GM12878 (cell line): ENCODE data around the gene FHL1. TPM values are rescaled to one million over a fixed set of nuclear protein-coding genes. Genes with fewer than 3 reads are reported as not detected.

Experiments used
- ATAC-seq: fragments of 200-7000 bp; cut with Tn5 transposase; 3 replicates; pipeline ENCODE4 v1.9.1; 2020; ENCODE audit warnings: mild to moderate bottlenecking, moderate library complexity
- BruUV-seq: library from RNA; stranded (reverse); fragments of 400-500 nt; replicated peaks from 2 replicates; lab custom pipeline; 2021; lab: Mats Ljungman, UMichigan
- CTCF ChIA-PET: fragments of 300-600 bp; sonication (Branson Sonifier 250); formaldehyde crosslinking; extraction: SDS; loops from one replicate; lab custom pipeline; 2021; ENCODE audit warnings: inconsistent platforms; lab: Yijun Ruan, JAX
- POLR2A ChIA-PET: fragments of 350-600 bp; formaldehyde crosslinking; extraction: SDS; loops from one replicate; lab custom pipeline; 2021; ENCODE audit warnings: inconsistent platforms; lab: Charles Lee
- RAD21 ChIA-PET: fragments of 300-600 bp; sonication (Branson Sonifier 250); formaldehyde crosslinking; loops from one replicate; lab custom pipeline; 2023; ENCODE audit warnings: antibody characterized with exemption; ENCODE audit not compliant: unreplicated experiment; lab: Charles Lee
- SMC1A ChIA-PET: fragments of 300-600 bp; sonication (Branson Sonifier 250); formaldehyde crosslinking; loops from one replicate; lab custom pipeline; 2023; ENCODE audit not compliant: unreplicated experiment, uncharacterized antibody; lab: Charles Lee
- DNase-seq: peaks from one replicate; pipeline ENCODE4 v3.0.0-alpha.2; 2011; ENCODE audit warnings: low read depth, low spot score
- FAIRE-seq: peaks from 3 replicates; lab custom pipeline; 2011; peaks lifted over from hg19 to GRCh38; lab: Jason Lieb, UNC
- H2AFZ ChIP-seq: 2 replicates; pipeline ENCODE4 v1.6.0; 2011; ENCODE audit warnings: low read depth, low read length, control low read depth; ENCODE audit not compliant: control insufficient read depth
- H3K27ac ChIP-seq: 2 replicates; pipeline ENCODE4 v1.5.1; 2011; ENCODE audit warnings: control low read depth; ENCODE audit not compliant: control insufficient read depth, insufficient read depth
- H3K27me3 ChIP-seq, 2 experiments: replicated peaks in 1 of 2; 2 replicates each; pipeline versions ENCODE4 v1.6.0 to v1.6.1; 2011; ENCODE audit warnings: low read length in 1 of 2; ENCODE audit not compliant: control insufficient read depth in 2 of 2, insufficient read depth in 2 of 2
- H3K36me3 ChIP-seq, 2 experiments: 2 replicates each; pipeline ENCODE4 v1.5.1; 2011; ENCODE audit warnings: low read length in 1 of 2; ENCODE audit not compliant: control insufficient read depth in 2 of 2, insufficient read depth in 2 of 2
- H3K4me1 ChIP-seq: 2 replicates; pipeline ENCODE4 v1.6.1; 2011; ENCODE audit warnings: mild to moderate bottlenecking, low read length, moderate library complexity, mixed read lengths; ENCODE audit not compliant: control insufficient read depth, insufficient read depth
- H3K4me2 ChIP-seq: 2 replicates; pipeline ENCODE4 v1.6.0; 2011; ENCODE audit warnings: control low read depth; ENCODE audit not compliant: control insufficient read depth, insufficient read depth
- H3K4me3 ChIP-seq: fragments of 200-600 bp; sonication (generic); 2 replicates; pipeline ENCODE4 v1.5.1; 2016
- H3K79me2 ChIP-seq: 2 replicates; pipeline ENCODE4 v1.6.0; 2011; ENCODE audit warnings: low read length; ENCODE audit not compliant: control insufficient read depth, insufficient read depth
- H3K9ac ChIP-seq: 2 replicates; pipeline ENCODE4 v1.8.0; 2011; ENCODE audit warnings: low read length, control low read depth, mixed read lengths; ENCODE audit not compliant: control insufficient read depth, insufficient read depth
- H3K9me3 ChIP-seq: replicated peaks from 3 replicates; pipeline ENCODE4 v1.5.1; 2011; ENCODE audit warnings: mild to moderate bottlenecking, low read length; ENCODE audit not compliant: control insufficient read depth, insufficient read depth
- H4K20me1 ChIP-seq: 2 replicates; pipeline ENCODE4 v1.6.0; 2011; ENCODE audit not compliant: control insufficient read depth, insufficient read depth
- BACH1 ChIP-seq: fragments of 450-650 bp; IDR thresholded peaks from 2 replicates; pipeline ENCODE4 v1.6.1; 2017; ENCODE audit warnings: mild to moderate bottlenecking, borderline replicate concordance
- BCL11A ChIP-seq: IDR thresholded peaks from 2 replicates; pipeline ENCODE4 v1.6.1; 2011; ENCODE audit warnings: low read depth, low read length
- CBX5 ChIP-seq: sonication (generic); IDR thresholded peaks from 2 replicates; pipeline ENCODE4 v1.6.1; 2016; ENCODE audit warnings: low read depth, moderate library complexity, mild to moderate bottlenecking, inconsistent platforms
- CEBPB ChIP-seq, 2 experiments: fragments of 150-350 bp in 1 of 2; IDR thresholded peaks; 2 replicates each; pipeline ENCODE4 v1.6.1; 2012 to 2014; ENCODE audit warnings: low read depth in 2 of 2, low read length in 2 of 2, borderline replicate concordance in 1 of 2, inconsistent platforms in 1 of 2
- ELK1 ChIP-seq: IDR thresholded peaks from 2 replicates; pipeline ENCODE4 v1.6.1; 2012; ENCODE audit warnings: low read depth, low read length, improper control_type of control experiment
- GABPA ChIP-seq: IDR thresholded peaks from 2 replicates; pipeline ENCODE4 v1.6.1; 2014; ENCODE audit warnings: antibody characterized with exemption, low read depth, mild to moderate bottlenecking, inconsistent platforms
- GATAD2B ChIP-seq: fragments of 450-650 bp; conservative IDR thresholded peaks from 2 replicates; pipeline ENCODE4 v1.6.1; 2017; ENCODE audit warnings: low read depth, mild to moderate bottlenecking, moderate library complexity
- NFXL1 ChIP-seq: fragments of 450-650 bp; IDR thresholded peaks from 2 replicates; pipeline ENCODE4 v1.6.1; 2017; ENCODE audit warnings: antibody characterized with exemption, mild to moderate bottlenecking, borderline replicate concordance
- NR2C1 ChIP-seq: fragments of 450-650 bp; IDR thresholded peaks from 2 replicates; pipeline ENCODE4 v1.6.1; 2017; ENCODE audit warnings: antibody characterized with exemption, mild to moderate bottlenecking, moderate library complexity
- SMARCA5 ChIP-seq: fragments of 450-650 bp; IDR thresholded peaks from 2 replicates; pipeline ENCODE4 v1.6.1; 2017; ENCODE audit warnings: mild to moderate bottlenecking
- SRF ChIP-seq, 2 experiments: IDR thresholded peaks; 2 replicates each; pipeline ENCODE4 v1.6.1; 2011; ENCODE audit warnings: low read depth in 2 of 2, low read length in 2 of 2, mild to moderate bottlenecking in 1 of 2, moderate library complexity in 1 of 2
- TBL1XR1 ChIP-seq: IDR thresholded peaks from 2 replicates; pipeline ENCODE4 v1.6.1; 2012; ENCODE audit warnings: low read depth, low read length, improper control_type of control experiment
- TCF12 ChIP-seq: IDR thresholded peaks from 2 replicates; pipeline ENCODE4 v1.6.1; 2011; ENCODE audit warnings: low read depth, mild to moderate bottlenecking, low read length
- ZNF207 ChIP-seq: fragments of 450-650 bp; IDR thresholded peaks from 2 replicates; pipeline ENCODE4 v1.6.1; 2014; ENCODE audit warnings: antibody characterized with exemption, mild to moderate bottlenecking, borderline replicate concordance
- WGBS: methylation state at CpG from one replicate; pipeline ENCODE4 v1.1.6; 2016; ENCODE audit warnings: low lambda C conversion rate; ENCODE audit not compliant: insufficient replicate concordance, insufficient coverage; ENCODE audit errors: missing lambda C conversion rate; 5-methylcytosine and 5-hydroxymethylcytosine counted together
- in situ Hi-C: fragments of 300-500 bp; cut with MboI; formaldehyde crosslinking; loops from 9 replicates; pipeline ENCODE4 v1.14.3; 2018; ENCODE audit warnings: mixed read lengths
- intact Hi-C: fragments of 100-400 bp; cut with micrococcal nuclease; formaldehyde crosslinking; loops from one replicate; pipeline ENCODE4 v1.14.2; 2022; ENCODE audit not compliant: unreplicated experiment
- polyA plus RNA-seq, 11 experiments: library from polyadenylated mRNA; depleted of rRNA in 4 of 11; unstranded in 6 of 11; stranded (reverse) in 5 of 11; fragments of >200 nt; fragmentation: Nextera tagmentation in 4 of 11; fragmentation: Illumina TruSeq in 1 of 11; extraction: Ambion mirVana in 4 of 11; extraction: Trizol in 1 of 11; gene quantifications; 1 replicate in 1 of 11; 2 replicates in 10 of 11; pipeline versions ENCODE4 v1.2.1 to v1.2.3, GENCODE V29; 2011 to 2016; ENCODE audit warnings: inconsistent platforms in 2 of 11, missing spikeins in 2 of 11, low read depth in 1 of 11
- total RNA-seq, 4 experiments: library from RNA; depleted of rRNA in 3 of 4; stranded (reverse); fragments of >200 nt in 3 of 4; fragmentation: Illumina TruSeq in 1 of 4; extraction: Trizol in 1 of 4; gene quantifications; 2 replicates each; pipeline versions ENCODE4 v1.2.1 to v1.2.3, GENCODE V29; 2013 to 2021
- TF ChIP-seq, protein P1 (sequence below): IDR thresholded peaks from 2 replicates; pipeline ENCODE4 v1.6.1; 2011; ENCODE audit warnings: mild to moderate bottlenecking, low read depth, low read length, moderate library complexity; ENCODE audit not compliant: insufficient replicate concordance
- TF ChIP-seq, protein P2 (sequence below): IDR thresholded peaks from 2 replicates; pipeline ENCODE4 v1.6.1; 2012; ENCODE audit warnings: low read depth, low read length, improper control_type of control experiment

FHL1 gene
- total and polyA plus RNA-seq, 10 of the 15 experiments (the other 5 are each of a cell fraction or from before 2014, with no cell fraction given) = 0.13 to 0.59 (median 0.34) TPM; not detected in 1

GRCh38 chrX:136214551-136214950, 67.2 kb downstream of the FHL1 start (continued):
- TF ChIP-seq ELK1 = no peak
- no peak for TF ChIP-seq ZNF207
- no peak for TF ChIP-seq GABPA
- TF ChIP-seq, all 136 proteins: peak for 0

DNA sequence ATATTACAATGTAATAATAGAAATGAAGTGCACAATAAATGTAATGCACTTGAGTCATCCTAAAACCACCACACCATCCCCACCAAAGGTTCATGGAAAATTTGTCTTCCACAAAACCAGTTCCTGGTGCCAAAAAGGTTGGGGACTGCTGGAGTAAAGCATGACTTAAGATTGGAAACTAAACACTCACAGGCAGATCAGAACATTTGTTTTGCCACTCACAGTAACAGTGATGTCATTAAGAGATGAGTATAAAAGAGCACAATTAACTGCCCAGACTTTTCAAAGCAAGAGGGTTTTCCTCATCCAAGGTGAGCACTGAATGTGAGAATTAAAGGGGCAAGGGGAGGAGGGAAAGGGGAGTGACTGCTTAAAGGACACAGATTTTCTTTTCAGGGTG, 68.2 kb downstream of the FHL1 start:
- no peak overlapping the region for H3K27ac ChIP-seq
- H3K79me2 ChIP-seq = no peaks in the 10 kb centered on the region
- ATAC-seq = no peak
- no peaks in the 10 kb centered on the region for H3K27me3 ChIP-seq
- no peak overlapping the region for H2AFZ ChIP-seq
- H3K9me3 ChIP-seq = no peaks in the 10 kb centered on the region
- intact Hi-C loops (no loop called here), in situ Hi-C loops (no loop called here)
- ChIA-PET CTCF (no interaction called here), RAD21 (no interaction called here), POLR2A (no interaction called here), SMC1A (no interaction called here)
- no peak overlapping the region for H3K9ac ChIP-seq
- H3K4me3 ChIP-seq = no peak overlapping the region
- no peaks in the 10 kb centered on the region for H3K4me1 ChIP-seq
- H3K36me3 ChIP-seq = no peaks in the 10 kb centered on the region
- BruUV-seq = no TSS peak
- H3K4me2 ChIP-seq = no peak overlapping the region
- H4K20me1 ChIP-seq = no peaks in the 10 kb centered on the region
- no peak for TF ChIP-seq CEBPB (IDR thresholded peaks at IDR 0.05; ENCODE audit: borderline replicate concordance in 1 of 2, low read depth in 2 of 2, low read length in 2 of 2)
- no peak for FAIRE-seq
- no peak for DNase-seq

DNA sequence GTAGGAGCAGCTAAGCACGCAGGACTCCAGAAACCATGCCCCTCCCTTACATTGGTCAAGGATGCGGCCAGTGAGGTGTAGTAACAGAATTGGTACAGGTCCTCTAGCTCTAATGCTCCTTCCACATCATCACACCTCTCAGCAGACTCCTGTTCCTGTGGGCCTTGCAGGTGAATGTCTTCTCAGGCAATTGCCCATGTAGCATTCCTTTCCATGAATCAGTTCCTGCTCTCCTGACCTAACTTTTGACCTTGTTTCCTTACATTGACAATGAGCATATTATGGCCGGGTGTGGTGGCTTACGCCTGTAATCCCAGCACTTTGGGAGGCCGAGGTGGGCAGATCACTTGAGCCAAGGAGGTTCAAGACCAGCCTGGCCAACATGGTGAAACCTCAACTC, 72.6 kb downstream of the FHL1 start:
- WGBS = 68% methylated on average over 5 of the region's 5 CpGs
- ChIA-PET CTCF (no interaction called here), RAD21 (no interaction called here), POLR2A (no interaction called here), SMC1A (no interaction called here)
- Histone ChIP-seq H3K4me3 (no peak overlapping the region), H3K9ac (no peak overlapping the region), H3K27me3 (no peaks in the 10 kb centered on the region), H4K20me1 (no peaks in the 10 kb centered on the region), H3K4me1 (no peaks in the 10 kb centered on the region), H3K4me2 (no peak overlapping the region), H2AFZ (no peak overlapping the region), H3K9me3 (no peaks in the 10 kb centered on the region), H3K36me3 (peaks cover 0 to 5% of the 10 kb centered on the region in 2 experiments; a peak in 1 of 4 replicates), H3K79me2 (no peaks in the 10 kb centered on the region), H3K27ac (no peak overlapping the region)
- DNase-seq (no peak), FAIRE-seq (no peak), ATAC-seq (no peak)
- intact Hi-C loops (no loop called here), in situ Hi-C loops (no loop called here)
- no TSS peak for BruUV-seq
- no peak for TF ChIP-seq TBL1XR1
- TF ChIP-seq, protein P1, sequence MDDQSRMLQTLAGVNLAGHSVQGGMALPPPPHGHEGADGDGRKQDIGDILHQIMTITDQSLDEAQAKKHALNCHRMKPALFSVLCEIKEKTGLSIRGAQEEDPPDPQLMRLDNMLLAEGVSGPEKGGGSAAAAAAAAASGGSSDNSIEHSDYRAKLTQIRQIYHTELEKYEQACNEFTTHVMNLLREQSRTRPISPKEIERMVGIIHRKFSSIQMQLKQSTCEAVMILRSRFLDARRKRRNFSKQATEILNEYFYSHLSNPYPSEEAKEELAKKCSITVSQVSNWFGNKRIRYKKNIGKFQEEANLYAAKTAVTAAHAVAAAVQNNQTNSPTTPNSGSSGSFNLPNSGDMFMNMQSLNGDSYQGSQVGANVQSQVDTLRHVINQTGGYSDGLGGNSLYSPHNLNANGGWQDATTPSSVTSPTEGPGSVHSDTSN = no peak
- no peak for TF ChIP-seq NR2C1
- TF ChIP-seq SMARCA5 = no peak
- TF ChIP-seq TCF12 = no peak
- TF ChIP-seq BCL11A = no peak
- no peak for TF ChIP-seq GATAD2B
- no peak for TF ChIP-seq BACH1
- TF ChIP-seq SRF (IDR thresholded peaks at IDR 0.05; ENCODE audit: low read depth in 2 of 2, low read length in 2 of 2) = no peak
- TF ChIP-seq, protein P2, sequence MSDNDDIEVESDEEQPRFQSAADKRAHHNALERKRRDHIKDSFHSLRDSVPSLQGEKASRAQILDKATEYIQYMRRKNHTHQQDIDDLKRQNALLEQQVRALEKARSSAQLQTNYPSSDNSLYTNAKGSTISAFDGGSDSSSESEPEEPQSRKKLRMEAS = no peak
- TF ChIP-seq NFXL1 = no peak
- TF ChIP-seq CBX5 = no peak
- TF ChIP-seq GABPA = no peak
